GM18858 (cell line): ENCODE results near the gene TRIM2.

ENCODE experiments used
- ATAC-seq: cut with Tn5 transposase; IDR thresholded peaks from one replicate; pipeline ENCODE4 v1.9.1; 2021; ENCODE audit not compliant: unreplicated experiment

The TRIM2 gene

GRCh38 chr4:153367092-153367491 is 162.8 kb downstream of the TRIM2 start:
- ATAC-seq = no peak

- ATAC-seq = no peak
Measured at GRCh38 chr4:153369021-153369420, 164.8 kb downstream of the TRIM2 start.

GRCh38 chr4:153371701-153372234 is 167.5 kb downstream of the TRIM2 start:
- ATAC-seq = no peak

- no peak for ATAC-seq
Measured at GRCh38 chr4:153372967-153373562, 168.8 kb downstream of the TRIM2 start.

- no peak for ATAC-seq
Measured at GRCh38 chr4:153374442-153374841, 170.2 kb downstream of the TRIM2 start.

GRCh38 chr4:153375303-153375702 is 171.1 kb downstream of the TRIM2 start:
- ATAC-seq = no peak

- no peak for ATAC-seq
Measured at GRCh38 chr4:153383131-153383530, 178.9 kb downstream of the TRIM2 start.

- no peak for ATAC-seq
Measured at GRCh38 chr4:153384160-153384559, 179.9 kb downstream of the TRIM2 start.

- no peak for ATAC-seq
Measured at GRCh38 chr4:153385784-153386183, 181.5 kb downstream of the TRIM2 start.

GRCh38 chr4:153387981-153388380 is 183.7 kb downstream of the TRIM2 start:
- ATAC-seq = no peak
